DOHH2 (cell line): ENCODE measurements around the gene UTRN.

Source experiments
- H3F3A ChIP-seq: fragments of 200-600 bp; sonication (generic), shearing (Covaris generic); 2 replicates; pipeline ENCODE4 v1.6.0; 2016; ENCODE audit warnings: antibody characterized with exemption, mild to moderate bottlenecking; ENCODE audit not compliant: control insufficient read depth, insufficient read depth
- H3K27ac ChIP-seq: fragments of 200-600 bp; sonication (generic); 2 replicates; pipeline ENCODE4 v1.5.1; 2014; ENCODE audit warnings: low read depth, mild to moderate bottlenecking, low read length, moderate library complexity
- H3K27me3 ChIP-seq: fragments of 200-600 bp; sonication (generic); 2 replicates; pipeline ENCODE4 v1.6.1; 2014; ENCODE audit warnings: mild to moderate bottlenecking, low read length, mixed read lengths; ENCODE audit not compliant: control insufficient read depth
- H3K36me3 ChIP-seq: fragments of 200-600 bp; sonication (generic); 2 replicates; pipeline ENCODE4 v1.6.1; 2014; ENCODE audit warnings: mild to moderate bottlenecking, low read length, moderate library complexity, mixed read lengths; ENCODE audit not compliant: control insufficient read depth
- H3K4me1 ChIP-seq: fragments of 200-600 bp; sonication (generic); 2 replicates; pipeline ENCODE4 v1.6.1; 2014; ENCODE audit warnings: mild to moderate bottlenecking, low read length, mixed read lengths; ENCODE audit not compliant: control insufficient read depth
- H3K4me2 ChIP-seq: fragments of 200-600 bp; sonication (generic); 2 replicates; pipeline ENCODE4 v1.6.0; 2014; ENCODE audit warnings: mild to moderate bottlenecking, low read length, moderate library complexity
- H3K4me3 ChIP-seq: fragments of 200-600 bp; sonication (generic); 2 replicates; pipeline ENCODE4 v1.5.1; 2014; ENCODE audit warnings: mild to moderate bottlenecking, low read length, mixed read lengths
- H3K79me2 ChIP-seq: fragments of 200-600 bp; sonication (generic); 2 replicates; pipeline ENCODE4 v1.6.1; 2014; ENCODE audit warnings: mild to moderate bottlenecking, low read length, mixed read lengths; ENCODE audit not compliant: control insufficient read depth
- H3K9me2 ChIP-seq: fragments of 200-600 bp; sonication (generic); replicated peaks from 2 replicates; pipeline ENCODE4 v1.6.1; 2014; ENCODE audit warnings: mild to moderate bottlenecking, low read length, mixed read lengths; ENCODE audit not compliant: control insufficient read depth
- H3K9me3 ChIP-seq: fragments of 200-600 bp; sonication (generic); 2 replicates; pipeline ENCODE4 v1.6.1; 2014; ENCODE audit warnings: antibody characterized with exemption, low read length, mixed read lengths; ENCODE audit not compliant: control insufficient read depth, insufficient read depth
- H4K20me1 ChIP-seq: fragments of 200-600 bp; sonication (generic); 2 replicates; pipeline ENCODE4 v1.6.0; 2014; ENCODE audit warnings: low read depth, mild to moderate bottlenecking, antibody characterized with exemption, low read length, moderate library complexity; ENCODE audit not compliant: control insufficient read depth, insufficient read depth
- CTCF ChIP-seq: fragments of 200-600 bp; sonication (generic); IDR thresholded peaks from one replicate; pipeline ENCODE4 v1.5.1; 2014; ENCODE audit warnings: antibody characterized with exemption, mild to moderate bottlenecking, low read depth, low read length; ENCODE audit not compliant: poor library complexity, severe bottlenecking
- EZH2phosphoT487 ChIP-seq: fragments of 200-600 bp; sonication (generic); IDR thresholded peaks from 2 replicates; pipeline ENCODE4 v1.6.1; 2017; ENCODE audit warnings: borderline replicate concordance, mild to moderate bottlenecking, antibody characterized with exemption, low read length, moderate library complexity, mixed read lengths

Gene UTRN

GRCh38 chr6:144292372-144292771 is 7.2 kb downstream of the UTRN start:
- Histone ChIP-seq H3K4me3 (no peak overlapping the region), H3F3A (no peaks in the 10 kb centered on the region), H3K36me3 (no peaks in the 10 kb centered on the region), H3K4me1 (no peaks in the 10 kb centered on the region), H3K27ac (no peak overlapping the region), H3K9me3 (no peaks in the 10 kb centered on the region), H3K4me2 (no peak overlapping the region), H4K20me1 (no peaks in the 10 kb centered on the region), H3K27me3 (peaks cover 5% of the 10 kb centered on the region; the same call in 1 of the 2 replicates), H3K79me2 (no peaks in the 10 kb centered on the region), H3K9me2 (no peaks in the 10 kb centered on the region)
- TF ChIP-seq EZH2phosphoT487 (no peak), CTCF (no peak)

- no peak for TF ChIP-seq CTCF
- TF ChIP-seq EZH2phosphoT487 = no peak
- Histone ChIP-seq H3K27ac (no peak overlapping the region), H3K4me2 (no peak overlapping the region), H4K20me1 (no peaks in the 10 kb centered on the region), H3K36me3 (no peaks in the 10 kb centered on the region), H3K4me3 (no peak overlapping the region), H3K27me3 (peaks cover 3% of the 10 kb centered on the region; the same call in 1 of the 2 replicates), H3K79me2 (no peaks in the 10 kb centered on the region), H3K9me3 (no peaks in the 10 kb centered on the region), H3K4me1 (no peaks in the 10 kb centered on the region), H3K9me2 (no peaks in the 10 kb centered on the region), H3F3A (no peaks in the 10 kb centered on the region)
Observed at GRCh38 chr6:144294016-144294415, 8.9 kb downstream of the UTRN start.

GRCh38 chr6:144295211-144295610 is 10.1 kb downstream of the UTRN start:
- Histone ChIP-seq H3K4me1 (no peaks in the 10 kb centered on the region), H3K27ac (no peak overlapping the region), H3K4me2 (no peak overlapping the region), H3K9me2 (no peaks in the 10 kb centered on the region), H3K4me3 (no peak overlapping the region), H4K20me1 (no peaks in the 10 kb centered on the region), H3K9me3 (no peaks in the 10 kb centered on the region), H3K36me3 (no peaks in the 10 kb centered on the region), H3F3A (no peaks in the 10 kb centered on the region), H3K27me3 (peaks cover 3% of the 10 kb centered on the region; the same call in 1 of the 2 replicates), H3K79me2 (no peaks in the 10 kb centered on the region)
- TF ChIP-seq EZH2phosphoT487 = no peak
- TF ChIP-seq CTCF = no peak
